Measurements from ENCODE around the gene FHL2. TPM values are rescaled to one million over a fixed set of nuclear protein-coding genes. Genes with fewer than 3 reads are reported as not detected.

The FHL2 gene
- total RNA-seq, 2 donors from 2014 or later = 77.6 to 107 TPM

GRCh38 chr2:105315314-105315713, 83.5 kb downstream of the FHL2 start:
- Histone ChIP-seq H3K4me3 (no peak overlapping the region), H3K27ac (no peak overlapping the region), H3K36me3 (no peaks in the 10 kb centered on the region), H3K9me3 (no peaks in the 10 kb centered on the region), H3K4me1 (ENCODE audit: control insufficient read depth in 1 of 2, low read depth in 2 of 2) (peaks cover 0 to 5% of the 10 kb centered on the region in 2 donors), H3K27me3 (replicated peaks; ENCODE audit: insufficient read depth) (no peaks in the 10 kb centered on the region)
- no peak for TF ChIP-seq CTCF (IDR thresholded peaks at IDR 0.05)
- ATAC-seq (ENCODE audit: insufficient number of reproducible peaks, low FRiP score, low read depth) = no peak
- DNase-seq (ENCODE audit: low spot score) = no peak

- Histone ChIP-seq H3K4me1 (ENCODE audit: control insufficient read depth in 1 of 2, low read depth in 2 of 2) (no peaks in the 10 kb centered on the region), H3K36me3 (no peaks in the 10 kb centered on the region), H3K9me3 (no peaks in the 10 kb centered on the region), H3K27me3 (replicated peaks; ENCODE audit: insufficient read depth) (no peaks in the 10 kb centered on the region), H3K4me3 (no peak overlapping the region), H3K27ac (no peak overlapping the region)
- ATAC-seq (ENCODE audit: insufficient number of reproducible peaks, low FRiP score, low read depth) = no peak
- DNase-seq (ENCODE audit: low spot score) = no peak
- TF ChIP-seq CTCF (IDR thresholded peaks at IDR 0.05) = no peak
Observed at GRCh38 chr2:105313877-105314276, 85.0 kb downstream of the FHL2 start.

Other genes starting within 250 kb of the FHL2 start
- gene GPR45, start 157.3 kb downstream of the FHL2 start, total RNA-seq = not detected
- gene TGFBRAP1, start 69.3 kb downstream of the FHL2 start, total RNA-seq = 10 to 100 TPM; 26.0 to 30.7 TPM
- 10 to 100 TPM; 17.5 to 18.4 TPM for gene C2orf49, start 61.5 kb downstream of the FHL2 start, total RNA-seq